Subcutaneous adipose tissue (tissue), 4 donors: ENCODE results near the gene DGKH. TPM values are rescaled to one million over a fixed set of nuclear protein-coding genes. Genes with fewer than 3 reads are reported as not detected.

ENCODE experiments used
- total RNA-seq, 4 donors: library from RNA; depleted of rRNA; stranded (reverse); fragments of >200 nt; gene quantifications; one replicate each; pipeline ENCODE4 v1.1.0, GENCODE V29; 2016
- TF ChIP-seq, protein P1 (sequence below): fragments of 450-650 bp; IDR thresholded peaks from one replicate; pipeline ENCODE4 v1.5.1; 2016; ENCODE audit warnings: low read depth, mild to moderate bottlenecking, control low read depth, antibody characterized with exemption, moderate library complexity

DGKH gene
- total RNA-seq, 4 donors from 2014 or later: 11.9 to 19.8 (median 13.5) TPM

GRCh38 chr13:42028113-42028799, 20.2 kb upstream of the DGKH start:
- TF ChIP-seq, protein P1, sequence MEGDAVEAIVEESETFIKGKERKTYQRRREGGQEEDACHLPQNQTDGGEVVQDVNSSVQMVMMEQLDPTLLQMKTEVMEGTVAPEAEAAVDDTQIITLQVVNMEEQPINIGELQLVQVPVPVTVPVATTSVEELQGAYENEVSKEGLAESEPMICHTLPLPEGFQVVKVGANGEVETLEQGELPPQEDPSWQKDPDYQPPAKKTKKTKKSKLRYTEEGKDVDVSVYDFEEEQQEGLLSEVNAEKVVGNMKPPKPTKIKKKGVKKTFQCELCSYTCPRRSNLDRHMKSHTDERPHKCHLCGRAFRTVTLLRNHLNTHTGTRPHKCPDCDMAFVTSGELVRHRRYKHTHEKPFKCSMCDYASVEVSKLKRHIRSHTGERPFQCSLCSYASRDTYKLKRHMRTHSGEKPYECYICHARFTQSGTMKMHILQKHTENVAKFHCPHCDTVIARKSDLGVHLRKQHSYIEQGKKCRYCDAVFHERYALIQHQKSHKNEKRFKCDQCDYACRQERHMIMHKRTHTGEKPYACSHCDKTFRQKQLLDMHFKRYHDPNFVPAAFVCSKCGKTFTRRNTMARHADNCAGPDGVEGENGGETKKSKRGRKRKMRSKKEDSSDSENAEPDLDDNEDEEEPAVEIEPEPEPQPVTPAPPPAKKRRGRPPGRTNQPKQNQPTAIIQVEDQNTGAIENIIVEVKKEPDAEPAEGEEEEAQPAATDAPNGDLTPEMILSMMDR: no peak

- TF ChIP-seq, protein P1: no peak
These were observed 12.4 kb upstream of the DGKH start for GRCh38 chr13:42035905-42036521.

GRCh38 chr13:42036711-42037110, 11.7 kb upstream of the DGKH start:
- TF ChIP-seq, protein P1: no peak

DNA sequence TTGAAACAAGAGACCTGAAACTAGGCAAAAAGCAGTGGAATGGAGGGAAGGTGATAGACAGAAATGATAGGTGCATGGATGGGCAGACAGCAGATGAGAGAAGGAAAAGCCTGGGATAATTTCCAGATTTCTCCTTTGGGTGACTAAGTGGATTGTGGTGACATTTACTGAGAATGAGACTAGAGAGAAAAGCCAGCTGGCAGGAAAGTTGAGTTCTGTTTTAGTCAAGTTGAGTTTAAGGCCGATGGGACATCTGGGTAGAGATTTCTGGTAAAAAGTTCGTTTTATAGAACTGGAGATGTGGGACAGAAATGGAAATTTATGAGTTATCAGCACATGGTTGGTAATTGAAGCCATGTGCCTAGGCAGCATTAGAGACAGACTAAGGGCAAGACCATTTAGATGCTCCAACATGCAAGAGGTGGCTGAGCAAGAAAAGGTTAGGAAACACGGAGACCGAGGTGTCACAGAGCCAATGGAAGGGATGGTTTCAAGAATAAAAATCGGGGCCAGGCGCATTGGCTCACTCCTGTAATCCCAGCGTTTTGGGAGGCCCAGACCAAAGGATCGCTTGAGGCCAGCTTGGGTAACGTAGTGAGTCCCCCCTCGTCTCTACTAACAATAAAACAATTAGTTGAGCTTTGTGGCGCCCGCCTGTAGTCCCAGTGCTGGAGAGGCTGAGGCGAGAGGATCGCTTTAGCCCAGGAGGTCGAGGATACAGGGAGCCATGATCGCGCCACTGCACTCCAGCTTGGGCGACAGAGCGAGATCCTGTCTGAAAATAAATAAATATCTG, 9.6 kb upstream of the DGKH start:
- TF ChIP-seq, protein P1: no peak

DNA sequence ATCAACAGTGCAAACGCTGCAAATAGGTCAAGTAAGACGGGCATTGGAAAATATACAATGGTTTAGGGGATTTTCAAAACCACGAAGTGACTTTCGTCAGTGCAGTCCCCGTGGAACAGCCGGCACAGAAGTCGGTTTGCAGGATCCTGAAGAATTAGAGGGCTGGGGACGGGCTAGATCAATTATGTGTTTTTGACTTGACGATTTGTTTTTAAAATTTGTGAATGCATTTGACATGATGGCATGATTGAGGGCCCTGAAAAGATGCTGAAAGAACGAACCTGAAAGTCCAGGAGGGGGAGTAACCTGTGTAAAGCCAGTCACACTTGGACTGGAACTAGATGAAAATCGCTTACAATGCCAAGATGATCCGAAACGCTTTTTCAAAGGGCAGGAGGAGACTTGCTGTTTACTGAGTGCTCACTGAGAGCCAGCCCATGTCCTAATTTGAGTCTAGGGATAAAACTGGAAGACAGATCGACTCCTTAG, 8.9 kb upstream of the DGKH start:
- TF ChIP-seq, protein P1: no peak

- TF ChIP-seq, protein P1: no peak
These were observed 8.3 kb upstream of the DGKH start for GRCh38 chr13:42039946-42040729.
